GM13977 (cell line): ENCODE results near the gene ZSWIM7.

Source experiments
- DNase-seq: peaks from one replicate; pipeline ENCODE4 v3.0.0; 2012; ENCODE audit warnings: low spot score
- CTCF ChIP-seq: IDR thresholded peaks from 2 replicates; pipeline ENCODE4 v1.5.1; 2012; ENCODE audit warnings: mild to moderate bottlenecking, control low read depth; ENCODE audit not compliant: insufficient read depth; ENCODE audit errors: extremely low read depth, missing control alignments
- in situ Hi-C: fragments of 300-500 bp; cut with MboI; formaldehyde crosslinking; loops from one replicate; pipeline ENCODE4 v1.12.0; 2022; ENCODE audit warnings: low sequenced_read_pairs, low pct_unique_long_range_greater_than_20kb, mixed read lengths, inconsistent platforms; ENCODE audit not compliant: unreplicated experiment

Gene ZSWIM7

DNA sequence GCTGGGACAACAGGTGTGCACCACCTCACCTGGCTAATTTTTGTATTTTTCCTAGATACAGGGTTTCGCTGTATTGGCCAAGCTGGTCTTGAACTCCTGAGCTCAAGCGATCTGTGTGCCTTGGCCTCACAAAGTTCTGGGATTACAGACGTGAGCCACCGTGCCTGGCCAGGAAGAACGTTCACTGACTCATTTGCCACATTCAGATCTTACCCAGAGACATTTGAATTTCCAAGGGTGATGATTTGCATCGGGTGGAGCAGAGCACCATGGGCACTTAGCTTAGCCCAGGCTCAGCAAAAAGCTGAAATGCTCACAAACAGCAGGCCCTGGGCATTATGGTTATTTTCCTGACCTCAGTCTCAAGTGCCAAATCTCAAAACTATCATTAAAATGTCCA is 69.1 kb downstream of the ZSWIM7 start:
- TF ChIP-seq CTCF, result no peak
- in situ Hi-C loops, result no loop called here
- no peak for DNase-seq

DNA sequence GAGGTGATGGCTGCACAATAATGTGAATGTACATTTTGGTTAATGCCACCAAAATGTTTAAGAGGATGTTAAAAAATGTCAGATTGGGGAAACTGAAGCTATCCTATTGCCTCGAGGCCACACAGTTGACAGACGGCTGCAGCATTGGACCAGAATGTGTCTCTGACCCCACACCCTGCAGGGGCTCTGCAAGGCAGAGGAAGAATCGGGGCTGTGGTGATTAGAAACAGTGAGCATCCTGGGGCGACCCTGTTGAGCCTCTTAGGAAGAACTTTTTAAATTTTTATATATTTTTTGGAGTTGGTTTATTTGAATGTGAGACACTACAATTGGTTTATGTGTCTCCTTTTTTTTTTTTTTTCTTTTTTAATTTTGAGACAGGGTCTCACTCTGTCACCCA is 69.6 kb downstream of the ZSWIM7 start:
- TF ChIP-seq CTCF, result no peak
- DNase-seq, result no peak
- in situ Hi-C loops, result no loop called here

- TF ChIP-seq CTCF, result no peak
- in situ Hi-C loops, result no loop called here
- DNase-seq, result no peak
Measured at GRCh38 chr17:15928286-15928785, 71.2 kb downstream of the ZSWIM7 start.
